Hematopoietic multipotent progenitor cell treated with erythropoietin and hydrocortisone succinate and interleukin-3 and kit ligand, for 8 days (in vitro differentiated cells): ENCODE results near the gene TNS1.
"Not testable (repeated sequence)": the region's sequence is repeated elsewhere in the genome, so short reads cannot be mapped to it uniquely, and the experiment has no call there.

ENCODE experiments used
- DNase-seq: peaks from one replicate; pipeline ENCODE4 v3.0.0-alpha.2; 2015

The TNS1 gene

GRCh38 chr2:217824223-217824622 is 178.6 kb downstream of the TNS1 start:
- peak; percentile 32 for DNase-seq

- no peak for DNase-seq
Measured at GRCh38 chr2:217823626-217824025, 179.2 kb downstream of the TNS1 start.

- DNase-seq: no peak
Measured at GRCh38 chr2:217822296-217823252, 180.2 kb downstream of the TNS1 start.

GRCh38 chr2:217821536-217822147 is 181.2 kb downstream of the TNS1 start:
- DNase-seq: no peak

- DNase-seq: no peak
Measured at GRCh38 chr2:217820904-217821303, 181.9 kb downstream of the TNS1 start.

- no peak for DNase-seq
Measured at GRCh38 chr2:217820091-217820819, 182.5 kb downstream of the TNS1 start.

- no peak for DNase-seq
Measured at GRCh38 chr2:217818293-217818850, 184.4 kb downstream of the TNS1 start.

GRCh38 chr2:217817466-217818292 is 185.1 kb downstream of the TNS1 start:
- no peak for DNase-seq

GRCh38 chr2:217816396-217816869 is 186.4 kb downstream of the TNS1 start:
- DNase-seq: no peak

- DNase-seq: no peak
Measured at GRCh38 chr2:217813828-217814227, 189.0 kb downstream of the TNS1 start.

GRCh38 chr2:217812170-217812569 is 190.6 kb downstream of the TNS1 start:
- DNase-seq: no peak

GRCh38 chr2:217810260-217810659 is 192.5 kb downstream of the TNS1 start:
- DNase-seq: no peak

- DNase-seq: no peak
Measured at GRCh38 chr2:217809736-217810135, 193.1 kb downstream of the TNS1 start.

- not testable (repeated sequence) for DNase-seq
Measured at GRCh38 chr2:217808967-217809366, 193.8 kb downstream of the TNS1 start.

- no peak for DNase-seq
Measured at GRCh38 chr2:217808326-217808725, 194.5 kb downstream of the TNS1 start.

- no peak for DNase-seq
Measured at GRCh38 chr2:217807753-217808152, 195.0 kb downstream of the TNS1 start.

GRCh38 chr2:217807025-217807424 is 195.8 kb downstream of the TNS1 start:
- DNase-seq: no peak

- no peak for DNase-seq
Measured at GRCh38 chr2:217806482-217806765, 196.4 kb downstream of the TNS1 start.

- DNase-seq: no peak
Measured at GRCh38 chr2:217805668-217806481, 196.9 kb downstream of the TNS1 start.

GRCh38 chr2:217804791-217805667 is 197.8 kb downstream of the TNS1 start:
- no peak for DNase-seq
